ENCODE data around the gene MACF1. TPM values are rescaled to one million over a fixed set of nuclear protein-coding genes. Genes with fewer than 3 reads are reported as not detected.

MACF1 gene
- total RNA-seq, 1 donor from 2014 or later: 222 TPM

GRCh38 chr1:39268112-39268581 is 63.7 kb downstream of the MACF1 start:
- Mint-ChIP-seq H3K36me3 (peaks cover 9% of the 10 kb centered on the region), H3K27ac (peak overlapping the region; percentile 91), H3K4me3 (peak overlapping the region; percentile 80), H3K27me3 (ENCODE audit: insufficient read depth, low read depth) (peaks cover 9% of the 10 kb centered on the region), H3K9me3 (no peaks in the 10 kb centered on the region), H3K4me1 (peaks cover 72% of the 10 kb centered on the region)
- no peak overlapping the region for H2AFZ ChIP-seq (replicated peaks)
- peak; percentile 64 for DNase-seq (ENCODE audit: low spot score)
- peaks cover 61% of the 10 kb centered on the region for H4K20me1 ChIP-seq (ENCODE audit: low read depth)
- H3K27ac ChIP-seq: peak overlapping the region; percentile 89
- peak overlapping the region; percentile 38 for H3K9ac ChIP-seq
- H3K4me1 ChIP-seq: peaks cover 70% of the 10 kb centered on the region
- no peaks in the 10 kb centered on the region for H3K9me3 ChIP-seq (ENCODE audit: low read depth)
- peaks cover 96% of the 10 kb centered on the region for H3K79me2 ChIP-seq (ENCODE audit: low read depth)
- peaks cover 45% of the 10 kb centered on the region for H3F3A ChIP-seq (ENCODE audit: low read depth)
- peak overlapping the region; percentile 31 for H3K4me3 ChIP-seq
- TF ChIP-seq CTCF (IDR thresholded peaks at IDR 0.05) (no peak), EZH2phosphoT487 (IDR thresholded peaks at IDR 0.05) (no peak)
- H3K36me3 ChIP-seq: no peaks in the 10 kb centered on the region
- H3K27me3 ChIP-seq: no peaks in the 10 kb centered on the region
- peak overlapping the region; percentile 69 for H3K4me2 ChIP-seq

- Histone ChIP-seq H4K20me1 (ENCODE audit: low read depth) (peaks cover 61% of the 10 kb centered on the region), H3K4me1 (peaks cover 70% of the 10 kb centered on the region), H3K27me3 (no peaks in the 10 kb centered on the region), H3K9me3 (ENCODE audit: low read depth) (no peaks in the 10 kb centered on the region), H3K79me2 (ENCODE audit: low read depth) (peaks cover 96% of the 10 kb centered on the region), H3K9ac (no peak overlapping the region), H3F3A (ENCODE audit: low read depth) (peaks cover 45% of the 10 kb centered on the region), H3K4me3 (peak overlapping the region; percentile 31), H3K27ac (peak overlapping the region; percentile 89), H3K36me3 (no peaks in the 10 kb centered on the region), H2AFZ (replicated peaks) (no peak overlapping the region), H3K4me2 (peak overlapping the region; percentile 69)
- TF ChIP-seq CTCF (IDR thresholded peaks at IDR 0.05): no peak
- TF ChIP-seq EZH2 (IDR thresholded peaks at IDR 0.05): no peak
- no peak for TF ChIP-seq EZH2phosphoT487 (IDR thresholded peaks at IDR 0.05)
- Mint-ChIP-seq H3K27ac (peak overlapping the region; percentile 91), H3K4me3 (peak overlapping the region; percentile 80), H3K27me3 (ENCODE audit: insufficient read depth, low read depth) (peaks cover 9% of the 10 kb centered on the region), H3K4me1 (peaks cover 74% of the 10 kb centered on the region), H3K36me3 (peaks cover 9% of the 10 kb centered on the region), H3K9me3 (no peaks in the 10 kb centered on the region)
- DNase-seq (ENCODE audit: low spot score): peak; percentile 28
These were observed 64.4 kb downstream of the MACF1 start for GRCh38 chr1:39268906-39269305.

GRCh38 chr1:39269349-39269748 is 64.9 kb downstream of the MACF1 start:
- peaks cover 9% of the 10 kb centered on the region for H3K36me3 Mint-ChIP-seq
- H3K9me3 Mint-ChIP-seq: no peaks in the 10 kb centered on the region
- no peak for DNase-seq (ENCODE audit: low spot score)
- H2AFZ ChIP-seq (replicated peaks): no peak overlapping the region
- TF ChIP-seq EZH2phosphoT487 (IDR thresholded peaks at IDR 0.05): no peak
- TF ChIP-seq CTCF (IDR thresholded peaks at IDR 0.05): no peak
- no peak for TF ChIP-seq EZH2 (IDR thresholded peaks at IDR 0.05)
- H3K4me1 Mint-ChIP-seq: peaks cover 74% of the 10 kb centered on the region
- H3K4me2 ChIP-seq: peak overlapping the region; percentile 69
- no peaks in the 10 kb centered on the region for H3K36me3 ChIP-seq
- no peaks in the 10 kb centered on the region for H3K9me3 ChIP-seq (ENCODE audit: low read depth)
- peaks cover 96% of the 10 kb centered on the region for H3K79me2 ChIP-seq (ENCODE audit: low read depth)
- H3K27me3 ChIP-seq: no peaks in the 10 kb centered on the region
- H3K27me3 Mint-ChIP-seq (ENCODE audit: insufficient read depth, low read depth): peaks cover 9% of the 10 kb centered on the region
- H3K9ac ChIP-seq: no peak overlapping the region
- H3K27ac Mint-ChIP-seq: no peak overlapping the region
- peaks cover 45% of the 10 kb centered on the region for H3F3A ChIP-seq (ENCODE audit: low read depth)
- peak overlapping the region; percentile 2 for H3K4me3 ChIP-seq
- peaks cover 61% of the 10 kb centered on the region for H4K20me1 ChIP-seq (ENCODE audit: low read depth)
- H3K27ac ChIP-seq: peak overlapping the region; percentile 89
- H3K4me3 Mint-ChIP-seq: peak overlapping the region; percentile 80
- H3K4me1 ChIP-seq: peaks cover 70% of the 10 kb centered on the region

Measured in neural progenitor cell (in vitro differentiated cells).